HepG2 (cell line): ENCODE measurements around the gene MRPL20. TPM values are rescaled to one million over a fixed set of nuclear protein-coding genes. Genes with fewer than 3 reads are reported as not detected.

Experiments used
- ASH2L ChIP-seq: fragments of 300-600, 200-600 bp; sonication (generic); IDR thresholded peaks from 2 replicates; pipeline ENCODE4 v1.7.0; 2017; ENCODE audit warnings: low read depth, mild to moderate bottlenecking, moderate library complexity, mixed read lengths, low read length; ENCODE audit not compliant: insufficient read length
- FOXP1 ChIP-seq, 2 experiments: fragments of 450-650 bp in 1 of 2; IDR thresholded peaks; 2 replicates each; pipeline ENCODE4 v1.6.1; 2017 to 2018; ENCODE audit warnings: antibody characterized with exemption in 1 of 2
- KDM1A ChIP-seq: IDR thresholded peaks from 2 replicates; pipeline ENCODE4 v1.6.1; 2016; ENCODE audit warnings: missing compliant biosample characterization
- KDM5A ChIP-seq: fragments of 200-600 bp; sonication (generic); IDR thresholded peaks from 2 replicates; pipeline ENCODE4 v1.7.0; 2018; ENCODE audit warnings: antibody characterized with exemption, mild to moderate bottlenecking, low read length, borderline replicate concordance
- NR2F6 ChIP-seq, 2 experiments: IDR thresholded peaks; 2 replicates each; pipeline ENCODE4 v1.6.1; 2016; ENCODE audit warnings: antibody characterized with exemption in 1 of 2, mild to moderate bottlenecking in 1 of 2
- RBM39 ChIP-seq: fragments of 200-400 bp; formaldehyde crosslinking; IDR thresholded peaks from one replicate; pipeline ENCODE4 v1.6.1; 2018; ENCODE audit warnings: antibody characterized with exemption, mild to moderate bottlenecking, low read depth, low read length; ENCODE audit not compliant: poor library complexity, severe bottlenecking
- SRY ChIP-seq: sonication (generic); formaldehyde crosslinking; IDR thresholded peaks from 2 replicates; pipeline ENCODE4 v1.8.0; 2022; ENCODE audit warnings: mild to moderate bottlenecking, missing genetic modification reagents
- ZMYM2 ChIP-seq: sonication (generic); formaldehyde crosslinking; IDR thresholded peaks from 2 replicates; pipeline ENCODE4 v1.8.0; 2022; ENCODE audit warnings: mild to moderate bottlenecking, missing genetic modification reagents
- ZNF121 ChIP-seq: sonication (generic); formaldehyde crosslinking; IDR thresholded peaks from 2 replicates; pipeline ENCODE4 v1.5.0; 2020; ENCODE audit warnings: mild to moderate bottlenecking, missing genetic modification reagents
- ZNF207 ChIP-seq: fragments of 450-650 bp; IDR thresholded peaks from 2 replicates; pipeline ENCODE4 v1.6.1; 2016; ENCODE audit warnings: antibody characterized with exemption, borderline replicate concordance
- ZNF234 ChIP-seq: sonication (generic); formaldehyde crosslinking; conservative IDR thresholded peaks from 2 replicates; pipeline ENCODE4 v1.5.1; 2020; ENCODE audit warnings: mild to moderate bottlenecking, missing genetic modification reagents
- ZNF263 ChIP-seq: sonication (generic); formaldehyde crosslinking; IDR thresholded peaks from 2 replicates; pipeline ENCODE4 v1.4.0; 2020; ENCODE audit warnings: missing genetic modification reagents
- ZNF280D ChIP-seq: sonication (generic); formaldehyde crosslinking; IDR thresholded peaks from 2 replicates; pipeline ENCODE4 v1.5.1; 2020; ENCODE audit warnings: mild to moderate bottlenecking, missing genetic modification reagents
- ZNF513 ChIP-seq: sonication (generic); formaldehyde crosslinking; conservative IDR thresholded peaks from 2 replicates; pipeline ENCODE4 v1.5.0; 2020; ENCODE audit warnings: missing genetic modification reagents
- polyA plus RNA-seq, 8 experiments: library from polyadenylated mRNA; depleted of rRNA in 3 of 8; stranded (reverse) in 7 of 8; unstranded in 1 of 8; fragments of >200 nt; fragmentation: Illumina TruSeq in 4 of 8; extraction: Trizol in 4 of 8; gene quantifications; 2 replicates each; pipeline versions ENCODE4 v1.2.1 to v1.2.3, GENCODE V29; 2011 to 2016; ENCODE audit warnings: low read depth in 4 of 8, missing spikeins in 1 of 8, mixed read lengths in 1 of 8; ENCODE audit not compliant: insufficient read depth in 1 of 8
- total RNA-seq, 5 experiments: library from RNA; depleted of rRNA; stranded (reverse); fragments of >200 nt; fragmentation: Illumina TruSeq; extraction: Trizol; gene quantifications; 2 replicates each; pipeline ENCODE4 v1.2.3, GENCODE V29; 2016; ENCODE audit warnings: low read depth in 1 of 5

Gene MRPL20
- total and polyA plus RNA-seq, 2 of the 13 experiments (the other 11 are each of a cell fraction or from before 2014, with no cell fraction given): 59.2 to 127 TPM

DNA sequence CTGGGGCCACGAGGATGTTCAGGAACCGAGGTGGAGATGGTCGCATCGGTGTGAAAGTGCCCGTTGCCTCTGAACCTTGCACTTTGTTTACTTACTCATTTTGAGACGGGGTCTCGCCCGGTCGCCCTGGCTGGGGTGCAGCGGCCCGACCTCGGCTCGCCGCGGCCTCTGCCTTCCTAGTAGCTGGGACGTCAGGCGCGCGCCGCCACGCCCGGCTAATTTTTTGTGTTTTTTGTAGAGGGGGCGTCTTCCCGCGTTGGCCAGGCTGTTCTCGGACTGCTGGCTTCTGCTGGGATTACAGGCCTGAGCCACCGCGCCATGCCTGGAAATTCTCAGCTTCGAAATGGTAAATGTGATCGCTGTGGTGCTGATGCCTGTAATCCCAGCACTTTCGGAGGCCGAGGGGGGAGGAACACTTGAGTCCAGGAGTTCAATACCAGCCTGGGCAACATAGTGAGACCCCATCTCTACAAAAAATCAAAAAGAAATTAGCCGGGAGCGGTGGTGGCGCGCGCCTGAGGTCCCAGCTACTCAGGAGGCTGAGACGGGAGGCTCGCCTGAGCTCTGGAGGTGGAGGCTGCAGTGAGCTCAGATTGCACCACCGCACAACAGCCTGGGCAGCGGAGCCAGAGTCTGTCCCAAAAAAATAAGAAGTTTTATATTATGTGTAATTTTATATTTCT lies 684 bp upstream of the MRPL20 start (continued):
- TF ChIP-seq ZNF280D (CRISPR knock-in tag): peak; percentile 12; the same call in 1 of the 2 replicates
- TF ChIP-seq SRY: 0 out of 2 replicates have a peak, but pooled peaks have one; percentile 7
- peak; percentile 30 for TF ChIP-seq ASH2L
- no peak for TF ChIP-seq ZNF263 (CRISPR knock-in tag)
- TF ChIP-seq ZNF234 (CRISPR knock-in tag): peak; percentile 69; the same call in 1 of the 2 replicates
- TF ChIP-seq KDM5A: peak; percentile 5; the same call in 1 of the 2 replicates
- 0 out of 2 replicates have a peak, but pooled peaks have one; percentile 16 for TF ChIP-seq KDM1A
- no peak for TF ChIP-seq ZMYM2 (CRISPR knock-in tag)
- no peak for TF ChIP-seq NR2F6 (IDR thresholded peaks at IDR 0.05)
- no peak for TF ChIP-seq NR2F6 (CRISPR knock-in tag; IDR thresholded peaks at IDR 0.05)
- peak; percentile 92 for TF ChIP-seq ZNF121
- TF ChIP-seq ZNF513 (CRISPR knock-in tag): no peak
- TF ChIP-seq ZNF207: no peak
- TF ChIP-seq FOXP1 (IDR thresholded peaks at IDR 0.05): no peak
- no peak for TF ChIP-seq FOXP1 (CRISPR knock-in tag; IDR thresholded peaks at IDR 0.05)
- peak; percentile 11 for TF ChIP-seq RBM39
